GM12878 (cell line): Measurements from ENCODE around the gene NCAM1.

Experiments
- CREB1 ChIP-seq: IDR thresholded peaks from 2 replicates; pipeline ENCODE4 v1.6.1; 2012; ENCODE audit warnings: low read depth, mild to moderate bottlenecking, inconsistent platforms
- FOXM1 ChIP-seq: IDR thresholded peaks from 2 replicates; pipeline ENCODE4 v1.6.1; 2012; ENCODE audit warnings: low read depth, mild to moderate bottlenecking, inconsistent platforms, low read length, moderate library complexity
- MYC ChIP-seq: IDR thresholded peaks from 2 replicates; pipeline ENCODE4 v1.6.1; 2011; ENCODE audit warnings: mild to moderate bottlenecking, low read length, moderate library complexity, inconsistent platforms; ENCODE audit not compliant: insufficient read depth, insufficient replicate concordance, insufficient read length, severe bottlenecking
- RELA ChIP-seq: fragments of 450-650 bp; IDR thresholded peaks from 2 replicates; pipeline ENCODE4 v1.8.0; 2014; ENCODE audit warnings: borderline replicate concordance; ENCODE audit not compliant: partially characterized antibody
- SMC3 ChIP-seq: IDR thresholded peaks from 2 replicates; pipeline ENCODE4 v1.6.1; 2011; ENCODE audit warnings: low read length, improper control_type of control experiment, borderline replicate concordance
- TF ChIP-seq, protein P1 (sequence below): IDR thresholded peaks from 2 replicates; pipeline ENCODE4 v1.6.1; 2012; ENCODE audit warnings: low read depth, low read length, improper control_type of control experiment
- TF ChIP-seq, protein P2 (sequence below): IDR thresholded peaks from 2 replicates; pipeline ENCODE4 v1.6.1; 2012; ENCODE audit warnings: mild to moderate bottlenecking, low read depth, low read length
- TF ChIP-seq, protein P3 (sequence below), 3 experiments: IDR thresholded peaks in 2 of 3; conservative IDR thresholded peaks in 1 of 3; 2 replicates each; pipeline ENCODE4 v1.5.1; 2011; ENCODE audit warnings: low read depth in 3 of 3, low read length in 3 of 3, mild to moderate bottlenecking in 3 of 3, control low read depth in 2 of 3, moderate library complexity in 2 of 3, inconsistent platforms in 1 of 3, mixed read lengths in 1 of 3; ENCODE audit not compliant: control insufficient read depth in 2 of 3, insufficient read depth in 1 of 3; ENCODE audit errors: extremely low read depth in 1 of 3

DNA sequence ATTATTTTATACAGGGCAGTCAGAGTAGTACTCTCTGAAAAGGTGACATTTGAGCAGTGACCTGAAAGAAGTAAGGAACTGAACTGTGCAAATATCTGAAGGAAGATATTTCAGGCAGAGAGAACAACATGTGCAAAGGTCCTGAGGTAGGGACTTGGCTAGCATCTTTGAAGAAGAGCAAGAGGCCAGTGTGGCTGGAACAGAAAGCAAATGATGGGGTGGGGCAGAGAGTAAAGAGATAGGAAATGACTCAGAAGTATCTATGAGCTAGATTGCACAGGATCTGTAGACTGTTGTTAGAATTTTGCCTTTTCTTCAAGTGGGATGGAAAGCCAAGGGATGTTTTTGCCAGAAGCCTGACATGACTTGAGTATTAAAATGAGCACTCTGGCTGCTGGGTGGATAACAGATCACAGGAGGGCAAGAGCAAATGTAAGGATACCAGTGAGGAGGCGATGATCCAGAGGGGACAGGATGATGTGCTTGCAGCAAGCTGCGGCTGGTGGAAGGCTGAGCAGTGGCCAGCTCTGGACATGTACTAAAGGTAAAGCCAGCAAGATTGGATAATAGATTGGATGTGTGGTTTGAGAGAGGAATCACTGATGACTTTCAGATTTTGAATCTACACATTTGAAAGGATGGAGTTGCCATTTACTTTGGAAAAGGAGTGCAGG lies 320.0 kb downstream of the NCAM1 start:
- TF ChIP-seq CREB1 (no peak), RELA (no peak), FOXM1 (no peak), SMC3 (no peak), MYC (no peak)
- TF ChIP-seq, protein P1, sequence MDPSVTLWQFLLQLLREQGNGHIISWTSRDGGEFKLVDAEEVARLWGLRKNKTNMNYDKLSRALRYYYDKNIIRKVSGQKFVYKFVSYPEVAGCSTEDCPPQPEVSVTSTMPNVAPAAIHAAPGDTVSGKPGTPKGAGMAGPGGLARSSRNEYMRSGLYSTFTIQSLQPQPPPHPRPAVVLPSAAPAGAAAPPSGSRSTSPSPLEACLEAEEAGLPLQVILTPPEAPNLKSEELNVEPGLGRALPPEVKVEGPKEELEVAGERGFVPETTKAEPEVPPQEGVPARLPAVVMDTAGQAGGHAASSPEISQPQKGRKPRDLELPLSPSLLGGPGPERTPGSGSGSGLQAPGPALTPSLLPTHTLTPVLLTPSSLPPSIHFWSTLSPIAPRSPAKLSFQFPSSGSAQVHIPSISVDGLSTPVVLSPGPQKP, result no peak
- TF ChIP-seq, protein P2, sequence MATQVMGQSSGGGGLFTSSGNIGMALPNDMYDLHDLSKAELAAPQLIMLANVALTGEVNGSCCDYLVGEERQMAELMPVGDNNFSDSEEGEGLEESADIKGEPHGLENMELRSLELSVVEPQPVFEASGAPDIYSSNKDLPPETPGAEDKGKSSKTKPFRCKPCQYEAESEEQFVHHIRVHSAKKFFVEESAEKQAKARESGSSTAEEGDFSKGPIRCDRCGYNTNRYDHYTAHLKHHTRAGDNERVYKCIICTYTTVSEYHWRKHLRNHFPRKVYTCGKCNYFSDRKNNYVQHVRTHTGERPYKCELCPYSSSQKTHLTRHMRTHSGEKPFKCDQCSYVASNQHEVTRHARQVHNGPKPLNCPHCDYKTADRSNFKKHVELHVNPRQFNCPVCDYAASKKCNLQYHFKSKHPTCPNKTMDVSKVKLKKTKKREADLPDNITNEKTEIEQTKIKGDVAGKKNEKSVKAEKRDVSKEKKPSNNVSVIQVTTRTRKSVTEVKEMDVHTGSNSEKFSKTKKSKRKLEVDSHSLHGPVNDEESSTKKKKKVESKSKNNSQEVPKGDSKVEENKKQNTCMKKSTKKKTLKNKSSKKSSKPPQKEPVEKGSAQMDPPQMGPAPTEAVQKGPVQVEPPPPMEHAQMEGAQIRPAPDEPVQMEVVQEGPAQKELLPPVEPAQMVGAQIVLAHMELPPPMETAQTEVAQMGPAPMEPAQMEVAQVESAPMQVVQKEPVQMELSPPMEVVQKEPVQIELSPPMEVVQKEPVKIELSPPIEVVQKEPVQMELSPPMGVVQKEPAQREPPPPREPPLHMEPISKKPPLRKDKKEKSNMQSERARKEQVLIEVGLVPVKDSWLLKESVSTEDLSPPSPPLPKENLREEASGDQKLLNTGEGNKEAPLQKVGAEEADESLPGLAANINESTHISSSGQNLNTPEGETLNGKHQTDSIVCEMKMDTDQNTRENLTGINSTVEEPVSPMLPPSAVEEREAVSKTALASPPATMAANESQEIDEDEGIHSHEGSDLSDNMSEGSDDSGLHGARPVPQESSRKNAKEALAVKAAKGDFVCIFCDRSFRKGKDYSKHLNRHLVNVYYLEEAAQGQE, result no peak
- TF ChIP-seq, protein P3, sequence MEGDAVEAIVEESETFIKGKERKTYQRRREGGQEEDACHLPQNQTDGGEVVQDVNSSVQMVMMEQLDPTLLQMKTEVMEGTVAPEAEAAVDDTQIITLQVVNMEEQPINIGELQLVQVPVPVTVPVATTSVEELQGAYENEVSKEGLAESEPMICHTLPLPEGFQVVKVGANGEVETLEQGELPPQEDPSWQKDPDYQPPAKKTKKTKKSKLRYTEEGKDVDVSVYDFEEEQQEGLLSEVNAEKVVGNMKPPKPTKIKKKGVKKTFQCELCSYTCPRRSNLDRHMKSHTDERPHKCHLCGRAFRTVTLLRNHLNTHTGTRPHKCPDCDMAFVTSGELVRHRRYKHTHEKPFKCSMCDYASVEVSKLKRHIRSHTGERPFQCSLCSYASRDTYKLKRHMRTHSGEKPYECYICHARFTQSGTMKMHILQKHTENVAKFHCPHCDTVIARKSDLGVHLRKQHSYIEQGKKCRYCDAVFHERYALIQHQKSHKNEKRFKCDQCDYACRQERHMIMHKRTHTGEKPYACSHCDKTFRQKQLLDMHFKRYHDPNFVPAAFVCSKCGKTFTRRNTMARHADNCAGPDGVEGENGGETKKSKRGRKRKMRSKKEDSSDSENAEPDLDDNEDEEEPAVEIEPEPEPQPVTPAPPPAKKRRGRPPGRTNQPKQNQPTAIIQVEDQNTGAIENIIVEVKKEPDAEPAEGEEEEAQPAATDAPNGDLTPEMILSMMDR (IDR thresholded peaks at IDR 0.05 in 2 of 3, conservative IDR thresholded peaks at IDR 0.05 in 1 of 3; ENCODE audit: control insufficient read depth in 2 of 3, extremely low read depth in 1 of 3, insufficient read depth in 1 of 3, low read depth in 3 of 3, low read length in 3 of 3), result no peak
